HG02852 (cell line): ENCODE measurements around the gene GPR37L1.

ENCODE experiments used
- ATAC-seq: cut with Tn5 transposase; IDR thresholded peaks from one replicate; pipeline ENCODE4 v1.9.1; 2021; ENCODE audit warnings: mild to moderate bottlenecking, moderate library complexity; ENCODE audit not compliant: unreplicated experiment

Gene GPR37L1, protein sequence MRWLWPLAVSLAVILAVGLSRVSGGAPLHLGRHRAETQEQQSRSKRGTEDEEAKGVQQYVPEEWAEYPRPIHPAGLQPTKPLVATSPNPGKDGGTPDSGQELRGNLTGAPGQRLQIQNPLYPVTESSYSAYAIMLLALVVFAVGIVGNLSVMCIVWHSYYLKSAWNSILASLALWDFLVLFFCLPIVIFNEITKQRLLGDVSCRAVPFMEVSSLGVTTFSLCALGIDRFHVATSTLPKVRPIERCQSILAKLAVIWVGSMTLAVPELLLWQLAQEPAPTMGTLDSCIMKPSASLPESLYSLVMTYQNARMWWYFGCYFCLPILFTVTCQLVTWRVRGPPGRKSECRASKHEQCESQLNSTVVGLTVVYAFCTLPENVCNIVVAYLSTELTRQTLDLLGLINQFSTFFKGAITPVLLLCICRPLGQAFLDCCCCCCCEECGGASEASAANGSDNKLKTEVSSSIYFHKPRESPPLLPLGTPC

GRCh38 chr1:202122639-202123335, at the start of gene GPR37L1:
Gene GPR37L1, plus strand, starts transcription at chr1:202122917. Its CDS starts 47 bp downstream, at chr1:202122964.
- no peak for ATAC-seq

DNA sequence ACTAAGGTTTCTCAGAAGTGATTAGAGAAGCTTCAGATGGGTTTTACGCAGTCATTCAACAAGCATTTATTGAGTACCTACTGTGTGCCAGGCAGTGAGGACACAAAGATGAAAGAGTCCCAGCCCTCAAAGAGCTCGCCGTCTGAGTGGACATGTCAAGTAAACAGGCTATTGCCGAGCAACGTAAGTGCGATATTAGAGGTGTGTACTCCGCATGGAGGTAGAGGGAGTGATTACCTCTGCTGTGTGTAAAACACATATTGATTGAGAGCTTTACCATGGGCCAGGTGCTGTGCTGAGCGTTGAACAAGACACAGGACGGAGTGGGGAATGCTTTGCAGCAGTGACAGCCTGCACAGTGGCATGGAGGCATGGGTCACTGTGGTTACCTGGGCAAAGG, 49.5 kb upstream of the GPR37L1 start:
- no peak for ATAC-seq

DNA sequence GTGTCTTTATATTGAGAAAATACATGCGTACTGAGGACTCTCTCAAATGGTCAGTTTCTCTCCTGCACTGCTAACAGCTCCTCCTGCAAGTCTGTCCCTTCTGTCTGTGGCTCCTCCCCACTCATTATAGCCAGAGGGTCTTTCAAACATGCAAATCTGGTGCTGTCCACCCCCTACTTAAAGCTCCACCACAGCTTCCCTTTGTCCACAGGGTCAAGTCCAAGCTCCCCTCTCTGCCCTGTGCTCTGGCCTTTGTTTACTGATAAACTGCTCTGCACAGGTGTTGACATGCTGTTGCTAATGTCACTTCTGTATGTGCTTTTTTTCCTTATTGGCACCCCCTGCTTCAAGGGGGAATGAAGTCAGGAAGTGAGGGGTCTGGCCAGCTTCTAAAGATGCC, 47.7 kb upstream of the GPR37L1 start:
- ATAC-seq = no peak

DNA sequence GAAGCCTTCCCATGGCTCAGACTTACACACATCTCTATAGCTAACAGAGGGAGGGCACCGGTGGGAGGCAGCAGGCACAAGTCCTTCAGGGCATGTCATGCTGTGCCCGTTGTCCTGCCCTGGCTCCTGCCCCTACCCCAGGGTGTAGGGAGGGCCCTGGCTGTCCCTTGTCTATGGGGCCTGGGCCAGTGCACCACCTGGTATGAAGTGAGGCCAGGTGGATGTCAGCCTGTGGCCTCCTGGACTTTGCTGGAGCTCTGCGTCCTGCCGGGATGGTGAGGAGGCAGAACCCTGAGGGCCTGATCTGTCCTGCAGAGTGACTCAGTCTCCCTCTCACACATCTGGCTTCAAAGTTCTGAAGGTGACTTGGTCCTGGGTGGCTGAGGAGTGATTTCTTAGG, 47.3 kb upstream of the GPR37L1 start:
- ATAC-seq = no peak

DNA sequence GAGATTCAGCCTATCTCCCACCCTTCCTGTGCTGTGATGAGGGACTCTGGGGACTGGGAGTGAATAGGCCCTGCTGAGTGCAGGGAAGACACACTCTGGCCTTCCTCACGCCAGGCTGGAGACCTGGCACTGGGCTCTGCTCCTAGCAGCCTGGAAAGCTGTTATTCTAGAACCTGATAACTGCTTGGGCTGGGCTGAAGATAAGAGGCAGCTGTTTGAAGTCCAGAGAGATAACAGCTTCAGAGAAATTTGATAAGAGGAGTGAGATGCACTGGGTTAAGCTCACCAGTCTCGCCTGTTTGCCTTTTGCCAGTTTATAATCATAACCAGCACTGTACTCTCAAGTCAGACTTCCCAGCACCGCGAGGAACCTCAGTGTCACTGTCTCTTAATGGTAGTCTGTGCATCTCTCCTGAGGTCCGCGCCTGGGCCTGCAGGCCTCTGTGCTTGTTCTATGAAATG, 46.6 kb upstream of the GPR37L1 start:
- ATAC-seq = no peak

- ATAC-seq = no peak
These were observed 44.5 kb upstream of the GPR37L1 start for GRCh38 chr1:202078241-202078640.

DNA sequence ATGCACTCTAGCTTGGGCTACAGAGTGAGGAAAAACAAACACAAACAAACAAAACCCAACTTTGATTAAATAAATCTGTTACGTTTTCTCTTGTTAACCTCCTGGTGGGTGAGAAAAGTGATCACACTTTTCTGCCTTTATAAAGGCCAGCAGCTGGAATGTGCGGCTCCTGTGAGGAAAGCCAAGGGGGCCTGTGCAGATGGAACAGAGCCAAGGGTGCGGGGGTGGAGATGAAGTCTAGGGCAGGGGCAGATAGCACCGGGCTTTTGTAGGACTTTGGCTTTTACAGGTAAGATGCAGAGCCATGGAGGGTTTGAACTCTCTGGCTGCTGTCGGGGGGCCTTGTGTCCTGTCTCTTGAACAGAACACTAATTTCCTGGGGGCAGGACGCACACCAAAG, 40.7 kb upstream of the GPR37L1 start:
- ATAC-seq = no peak

GRCh38 chr1:202084791-202085681, 37.7 kb upstream of the GPR37L1 start:
- ATAC-seq = no peak

DNA sequence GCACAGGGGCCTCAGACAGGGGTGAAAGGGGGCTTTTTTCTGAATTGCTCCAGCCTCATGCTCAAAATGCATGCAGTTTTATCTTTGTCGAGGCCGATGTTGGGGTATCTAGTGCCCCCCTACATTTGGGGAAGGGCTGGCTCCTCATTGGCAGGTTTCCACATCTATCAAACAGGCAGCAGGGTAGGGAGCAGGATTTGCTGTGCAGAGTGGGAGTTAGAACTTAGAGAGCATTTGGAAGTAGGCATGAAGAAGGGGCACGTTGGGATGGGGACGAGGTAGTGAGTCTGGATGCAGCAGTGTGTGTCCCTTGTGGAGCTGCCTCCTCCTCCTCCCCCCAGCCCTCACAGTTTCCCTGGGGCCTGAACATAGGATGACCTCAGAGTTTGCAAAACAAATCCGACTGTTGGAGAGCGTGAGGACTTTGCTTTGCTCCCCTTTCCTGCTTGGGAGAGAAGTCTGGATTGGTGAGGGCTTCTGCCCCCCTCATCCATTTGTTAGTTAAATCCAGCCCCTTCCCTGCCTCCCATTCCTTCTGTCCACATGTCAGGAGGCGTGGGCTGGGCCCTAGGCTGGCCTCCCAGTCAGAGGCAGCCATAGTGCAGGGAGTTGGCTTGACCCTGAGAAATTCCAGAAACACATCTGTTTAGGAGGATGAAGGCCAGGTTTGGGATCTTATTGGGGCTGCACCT, 36.9 kb upstream of the GPR37L1 start:
- ATAC-seq = no peak

- no peak for ATAC-seq
These were observed 36.0 kb upstream of the GPR37L1 start for GRCh38 chr1:202086579-202087350.

DNA sequence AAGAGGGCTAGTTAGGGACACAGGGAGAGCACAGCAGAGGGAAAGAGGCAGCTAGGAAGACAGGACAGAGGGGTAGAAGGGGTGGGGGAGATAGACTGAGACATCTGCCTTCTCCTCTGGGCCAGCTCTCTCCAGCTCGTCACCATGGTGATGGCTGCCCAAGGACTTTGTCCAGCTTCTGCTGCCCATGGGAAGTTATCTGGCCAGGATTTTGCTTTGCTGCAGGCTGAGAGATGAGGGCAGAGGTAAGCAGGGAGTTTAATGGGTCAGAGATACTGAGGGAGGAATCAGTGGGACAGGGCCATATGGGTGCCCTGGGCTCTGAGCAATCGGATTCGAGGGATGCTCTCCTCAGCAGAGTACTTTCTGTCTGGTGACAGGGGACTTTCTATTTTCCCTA, 34.5 kb upstream of the GPR37L1 start:
- no peak for ATAC-seq

DNA sequence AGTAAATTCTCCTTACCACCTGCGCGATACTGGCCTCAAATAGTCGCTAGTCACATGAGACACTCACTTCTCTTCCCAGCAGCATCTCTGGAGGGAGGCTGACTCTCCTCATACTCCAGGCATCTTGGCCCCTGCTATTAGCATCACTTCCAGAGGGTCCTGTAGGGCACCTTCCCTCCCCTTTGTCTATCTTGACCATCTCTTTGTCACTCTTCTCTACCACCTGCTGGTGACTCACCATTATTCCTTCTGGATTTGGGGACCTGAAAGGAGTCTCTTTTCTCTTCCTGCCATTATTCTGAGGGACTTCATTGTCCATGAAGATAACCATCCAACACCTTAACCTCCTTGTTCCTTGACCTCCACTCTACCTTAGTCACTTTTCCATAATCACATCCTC, 31.7 kb upstream of the GPR37L1 start:
- ATAC-seq = no peak

- no peak for ATAC-seq
These were observed 28.9 kb upstream of the GPR37L1 start for GRCh38 chr1:202093858-202094257.

- ATAC-seq = no peak
These were observed 21.5 kb upstream of the GPR37L1 start for GRCh38 chr1:202101184-202101583.

- no peak for ATAC-seq
These were observed 18.6 kb upstream of the GPR37L1 start for GRCh38 chr1:202104073-202104472.

- no peak for ATAC-seq
These were observed 17.0 kb upstream of the GPR37L1 start for GRCh38 chr1:202105571-202106339.

- no peak for ATAC-seq
These were observed 16.1 kb upstream of the GPR37L1 start for GRCh38 chr1:202106340-202107254.

DNA sequence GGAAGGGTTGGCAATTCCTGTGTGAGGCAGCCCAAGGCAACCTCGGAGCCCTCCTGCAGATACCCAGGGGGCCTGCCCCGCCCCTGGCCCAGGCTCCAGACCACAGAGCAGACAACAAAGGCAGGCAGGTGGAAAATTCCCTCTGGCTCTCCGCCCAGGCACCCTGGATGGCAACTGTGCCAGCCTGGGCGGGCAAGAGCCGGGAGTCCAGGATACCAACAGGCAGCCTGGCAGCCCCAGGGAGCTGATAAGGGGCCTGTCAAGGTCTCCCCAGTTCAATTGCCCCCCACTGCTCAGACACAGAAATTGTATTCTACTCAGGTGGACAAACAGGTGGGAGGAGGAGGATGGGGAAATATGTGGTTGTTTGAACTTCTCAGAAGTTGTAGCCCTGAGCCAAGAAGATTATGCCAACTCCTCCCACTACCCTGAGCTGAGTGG, 15.4 kb upstream of the GPR37L1 start:
- no peak for ATAC-seq
